ENCODE measurements around the gene PHLDB3. TPM values are rescaled to one million over a fixed set of nuclear protein-coding genes. Genes with fewer than 3 reads are reported as not detected.

PHLDB3 gene
- total and polyA plus RNA-seq, 2 of the 13 experiments (the other 11 are each of a cell fraction or from before 2014, with no cell fraction given): 11.3 to 14.5 TPM

DNA sequence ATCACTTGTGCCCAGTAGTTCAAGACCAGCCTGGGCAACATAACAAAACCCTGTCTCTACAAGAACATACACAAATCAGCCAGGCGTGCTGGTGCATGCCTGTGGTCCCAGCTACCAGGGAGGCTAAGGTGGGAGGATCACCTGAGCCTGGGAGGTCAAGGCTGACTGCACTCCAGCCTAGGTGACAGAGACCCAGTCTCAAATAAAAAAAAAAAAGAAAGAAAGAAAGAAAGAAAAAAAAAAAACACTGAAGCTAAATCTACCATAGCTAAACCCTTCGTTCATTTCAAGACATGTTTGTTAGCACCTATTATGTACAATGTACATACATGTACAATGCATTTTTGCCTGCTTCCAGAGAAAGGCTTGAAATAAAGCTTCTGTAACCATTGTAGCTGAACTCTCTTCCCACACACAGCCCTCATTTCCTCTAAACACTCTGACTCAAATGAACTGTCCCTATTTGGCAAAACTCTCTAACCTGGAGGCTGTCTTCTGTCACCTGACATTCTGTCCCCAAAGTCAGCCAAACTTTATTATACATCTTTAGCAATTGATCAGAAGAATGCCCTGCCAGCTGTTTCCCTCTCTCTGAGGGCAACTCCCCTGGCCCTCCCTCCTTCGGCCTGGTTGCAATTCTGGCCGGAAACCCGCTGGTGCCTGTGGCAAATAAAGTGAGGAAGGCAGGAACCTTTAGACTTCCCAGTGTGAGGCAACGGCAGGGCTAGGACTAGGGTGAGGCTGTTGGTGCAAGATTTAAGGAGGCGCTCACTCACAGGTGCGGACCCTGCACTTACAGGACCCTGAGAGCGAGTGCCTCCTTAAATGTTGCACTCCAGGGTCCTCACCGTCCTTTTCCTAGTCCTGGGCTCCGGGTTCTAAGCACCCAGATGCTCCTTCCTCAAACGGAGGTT is 20.6 kb upstream of the PHLDB3 start (continued):
- TF ChIP-seq, protein P1, sequence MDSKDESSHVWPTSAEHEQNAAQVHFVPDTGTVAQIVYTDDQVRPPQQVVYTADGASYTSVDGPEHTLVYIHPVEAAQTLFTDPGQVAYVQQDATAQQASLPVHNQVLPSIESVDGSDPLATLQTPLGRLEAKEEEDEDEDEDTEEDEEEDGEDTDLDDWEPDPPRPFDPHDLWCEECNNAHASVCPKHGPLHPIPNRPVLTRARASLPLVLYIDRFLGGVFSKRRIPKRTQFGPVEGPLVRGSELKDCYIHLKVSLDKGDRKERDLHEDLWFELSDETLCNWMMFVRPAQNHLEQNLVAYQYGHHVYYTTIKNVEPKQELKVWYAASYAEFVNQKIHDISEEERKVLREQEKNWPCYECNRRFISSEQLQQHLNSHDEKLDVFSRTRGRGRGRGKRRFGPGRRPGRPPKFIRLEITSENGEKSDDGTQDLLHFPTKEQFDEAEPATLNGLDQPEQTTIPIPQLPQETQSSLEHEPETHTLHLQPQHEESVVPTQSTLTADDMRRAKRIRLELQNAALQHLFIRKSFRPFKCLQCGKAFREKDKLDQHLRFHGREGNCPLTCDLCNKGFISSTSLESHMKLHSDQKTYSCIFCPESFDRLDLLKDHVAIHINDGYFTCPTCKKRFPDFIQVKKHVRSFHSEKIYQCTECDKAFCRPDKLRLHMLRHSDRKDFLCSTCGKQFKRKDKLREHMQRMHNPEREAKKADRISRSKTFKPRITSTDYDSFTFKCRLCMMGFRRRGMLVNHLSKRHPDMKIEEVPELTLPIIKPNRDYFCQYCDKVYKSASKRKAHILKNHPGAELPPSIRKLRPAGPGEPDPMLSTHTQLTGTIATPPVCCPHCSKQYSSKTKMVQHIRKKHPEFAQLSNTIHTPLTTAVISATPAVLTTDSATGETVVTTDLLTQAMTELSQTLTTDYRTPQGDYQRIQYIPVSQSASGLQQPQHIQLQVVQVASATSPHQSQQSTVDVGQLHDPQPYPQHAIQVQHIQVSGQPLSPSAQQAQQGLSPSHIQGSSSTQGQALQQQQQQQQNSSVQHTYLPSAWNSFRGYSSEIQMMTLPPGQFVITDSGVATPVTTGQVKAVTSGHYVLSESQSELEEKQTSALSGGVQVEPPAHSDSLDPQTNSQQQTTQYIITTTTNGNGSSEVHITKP (CRISPR knock-in tag; IDR thresholded peaks at IDR 0.05; ENCODE audit: low read depth): peak; percentile 61; the same call in 1 of the 2 replicates
- TF ChIP-seq ZNF550 (CRISPR knock-in tag; IDR thresholded peaks at IDR 0.05; ENCODE audit: borderline replicate concordance) (no peak), MXI1 (IDR thresholded peaks at IDR 0.05; ENCODE audit: borderline replicate concordance, low read depth, low read length) (0 out of 3 replicates have a peak, but pooled peaks have one; percentile 10), ZNF296 (CRISPR knock-in tag; conservative IDR thresholded peaks at IDR 0.05) (no peak), CEBPB (IDR thresholded peaks at IDR 0.05; ENCODE audit: borderline replicate concordance, low read depth, low read length) (peak; percentile 93), ZMYM3 (CRISPR knock-in tag; IDR thresholded peaks at IDR 0.05) (0 out of 2 replicates have a peak, but pooled peaks have one; percentile 39), MED1 (CRISPR knock-in tag; IDR thresholded peaks at IDR 0.05) (peak; percentile 55), ZNF629 (CRISPR knock-in tag; conservative IDR thresholded peaks at IDR 0.05) (peak; percentile 38; the same call in 1 of the 2 replicates), POLR2AphosphoS5 (IDR thresholded peaks at IDR 0.05; ENCODE audit: low read depth, low read length) (peak; percentile 41; the same call in 1 of the 2 replicates), JDP2 (CRISPR knock-in tag; IDR thresholded peaks at IDR 0.05; ENCODE audit: borderline replicate concordance) (no peak), ELF1 (CRISPR knock-in tag; IDR thresholded peaks at IDR 0.05) (peak; percentile 77), NR2F1 (CRISPR knock-in tag; IDR thresholded peaks at IDR 0.05) (0 out of 4 replicates have a peak, but pooled peaks of 1 of the 2 experiments have one; percentile 3), TARDBP (CRISPR knock-in tag; IDR thresholded peaks at IDR 0.05) (peak; percentile 70; the same call in 1 of the 2 replicates), ZNF530 (CRISPR knock-in tag; IDR thresholded peaks at IDR 0.05; ENCODE audit: low read depth) (no peak), ZSCAN12 (CRISPR knock-in tag; IDR thresholded peaks at IDR 0.05) (no peak), PHF21A (CRISPR knock-in tag; IDR thresholded peaks at IDR 0.05) (peak; percentile 80; the same call in 1 of the 2 replicates), RFX5 (IDR thresholded peaks at IDR 0.05; ENCODE audit: low read depth, low read length) (no peak), MTF2 (CRISPR knock-in tag; IDR thresholded peaks at IDR 0.05; ENCODE audit: borderline replicate concordance) (no peak)
- TF ChIP-seq, protein P2, sequence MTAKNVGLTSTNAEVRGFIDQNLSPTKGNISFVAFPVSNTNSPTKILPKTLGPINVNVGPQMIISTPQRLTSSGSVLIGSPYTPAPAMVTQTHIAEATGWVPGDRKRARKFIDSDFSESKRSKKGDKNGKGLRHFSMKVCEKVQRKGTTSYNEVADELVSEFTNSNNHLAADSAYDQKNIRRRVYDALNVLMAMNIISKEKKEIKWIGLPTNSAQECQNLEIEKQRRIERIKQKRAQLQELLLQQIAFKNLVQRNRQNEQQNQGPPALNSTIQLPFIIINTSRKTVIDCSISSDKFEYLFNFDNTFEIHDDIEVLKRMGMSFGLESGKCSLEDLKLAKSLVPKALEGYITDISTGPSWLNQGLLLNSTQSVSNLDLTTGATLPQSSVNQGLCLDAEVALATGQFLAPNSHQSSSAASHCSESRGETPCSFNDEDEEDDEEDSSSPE (CRISPR knock-in tag; IDR thresholded peaks at IDR 0.05): peak; percentile 52; the same call in 1 of the 2 replicates
- TF ChIP-seq, protein P3, sequence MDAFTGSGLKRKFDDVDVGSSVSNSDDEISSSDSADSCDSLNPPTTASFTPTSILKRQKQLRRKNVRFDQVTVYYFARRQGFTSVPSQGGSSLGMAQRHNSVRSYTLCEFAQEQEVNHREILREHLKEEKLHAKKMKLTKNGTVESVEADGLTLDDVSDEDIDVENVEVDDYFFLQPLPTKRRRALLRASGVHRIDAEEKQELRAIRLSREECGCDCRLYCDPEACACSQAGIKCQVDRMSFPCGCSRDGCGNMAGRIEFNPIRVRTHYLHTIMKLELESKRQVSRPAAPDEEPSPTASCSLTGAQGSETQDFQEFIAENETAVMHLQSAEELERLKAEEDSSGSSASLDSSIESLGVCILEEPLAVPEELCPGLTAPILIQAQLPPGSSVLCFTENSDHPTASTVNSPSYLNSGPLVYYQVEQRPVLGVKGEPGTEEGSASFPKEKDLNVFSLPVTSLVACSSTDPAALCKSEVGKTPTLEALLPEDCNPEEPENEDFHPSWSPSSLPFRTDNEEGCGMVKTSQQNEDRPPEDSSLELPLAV (CRISPR knock-in tag; conservative IDR thresholded peaks at IDR 0.05; ENCODE audit: low read depth): no peak
- TF ChIP-seq, protein P4, sequence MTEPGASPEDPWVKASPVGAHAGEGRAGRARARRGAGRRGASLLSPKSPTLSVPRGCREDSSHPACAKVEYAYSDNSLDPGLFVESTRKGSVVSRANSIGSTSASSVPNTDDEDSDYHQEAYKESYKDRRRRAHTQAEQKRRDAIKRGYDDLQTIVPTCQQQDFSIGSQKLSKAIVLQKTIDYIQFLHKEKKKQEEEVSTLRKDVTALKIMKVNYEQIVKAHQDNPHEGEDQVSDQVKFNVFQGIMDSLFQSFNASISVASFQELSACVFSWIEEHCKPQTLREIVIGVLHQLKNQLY (CRISPR knock-in tag; IDR thresholded peaks at IDR 0.05): no peak
